Neural progenitor cell (in vitro differentiated cells): Measurements from ENCODE around the gene RSAD2. TPM values are rescaled to one million over a fixed set of nuclear protein-coding genes. Genes with fewer than 3 reads are reported as not detected.

Experiments used
- DNase-seq: peaks from one replicate; pipeline ENCODE4 v3.0.0-alpha.2; 2016; ENCODE audit warnings: low spot score
- H2AFZ ChIP-seq: fragments of 200-600 bp; sonication (generic); replicated peaks from 2 replicates; pipeline ENCODE4 v1.6.1; 2016; ENCODE audit warnings: antibody characterized with exemption
- H3F3A ChIP-seq: fragments of 200-600 bp; sonication (generic); 2 replicates; pipeline ENCODE4 v1.6.1; 2016; ENCODE audit warnings: antibody characterized with exemption, low read depth
- H3K27ac ChIP-seq: fragments of 200-600 bp; sonication (generic); 2 replicates; pipeline ENCODE4 v1.5.1; 2016; ENCODE audit warnings: mild to moderate bottlenecking
- H3K27me3 ChIP-seq: fragments of 200-600 bp; sonication (generic); 2 replicates; pipeline ENCODE4 v1.6.1; 2016; ENCODE audit warnings: mild to moderate bottlenecking, moderate library complexity
- H3K36me3 ChIP-seq: fragments of 200-600 bp; sonication (generic); 2 replicates; pipeline ENCODE4 v1.5.1; 2016
- H3K4me1 ChIP-seq: fragments of 200-600 bp; sonication (generic); 2 replicates; pipeline ENCODE4 v1.6.1; 2016; ENCODE audit warnings: mixed run types
- H3K4me2 ChIP-seq: fragments of 200-600 bp; sonication (generic); 2 replicates; pipeline ENCODE4 v1.6.1; 2016
- H3K4me3 ChIP-seq: fragments of 200-600 bp; sonication (generic); 2 replicates; pipeline ENCODE4 v1.5.1; 2016
- H3K79me2 ChIP-seq: fragments of 200-600 bp; sonication (generic); 2 replicates; pipeline ENCODE4 v1.6.1; 2016; ENCODE audit warnings: low read depth
- H3K9ac ChIP-seq: fragments of 200-600 bp; sonication (generic); 2 replicates; pipeline ENCODE4 v1.6.1; 2016
- H3K9me3 ChIP-seq: fragments of 200-600 bp; sonication (generic); 2 replicates; pipeline ENCODE4 v1.5.1; 2016; ENCODE audit warnings: low read depth
- H4K20me1 ChIP-seq: fragments of 200-600 bp; sonication (generic); 2 replicates; pipeline ENCODE4 v1.6.1; 2016; ENCODE audit warnings: low read depth
- H3K27ac Mint-ChIP-seq: 3 replicates; pipeline ENCODE4 v1.8.0; 2021; ENCODE audit warnings: mixed read lengths
- H3K27me3 Mint-ChIP-seq: 2 replicates; pipeline ENCODE4 v1.8.0; 2022; ENCODE audit warnings: low read depth, mild to moderate bottlenecking, inconsistent platforms, moderate library complexity, mixed read lengths; ENCODE audit not compliant: insufficient read depth
- H3K36me3 Mint-ChIP-seq: 3 replicates; pipeline ENCODE4 v1.8.0; 2021; ENCODE audit warnings: mixed read lengths
- H3K4me1 Mint-ChIP-seq: 3 replicates; pipeline ENCODE4 v1.8.0; 2021; ENCODE audit warnings: mixed read lengths
- H3K4me3 Mint-ChIP-seq: 3 replicates; pipeline ENCODE4 v1.8.0; 2021; ENCODE audit warnings: mild to moderate bottlenecking, moderate library complexity, mixed read lengths
- H3K9me3 Mint-ChIP-seq: 3 replicates; pipeline ENCODE4 v1.8.0; 2020; ENCODE audit warnings: mixed read lengths
- EZH2 ChIP-seq: fragments of 200-600 bp; sonication (generic); IDR thresholded peaks from 2 replicates; pipeline ENCODE4 v1.6.1; 2017; ENCODE audit warnings: antibody characterized with exemption, mild to moderate bottlenecking, moderate library complexity
- EZH2phosphoT487 ChIP-seq: fragments of 200-600 bp; sonication (generic); IDR thresholded peaks from 2 replicates; pipeline ENCODE4 v1.6.1; 2017; ENCODE audit warnings: antibody characterized with exemption
- total RNA-seq: library from RNA; depleted of rRNA; stranded (reverse); fragments of >200 nt; gene quantifications from 2 replicates; pipeline ENCODE4 v1.2.3, GENCODE V29; 2015; ENCODE audit warnings: low replicate concordance
- TF ChIP-seq, protein P1 (sequence below): fragments of 200-600 bp; sonication (generic); IDR thresholded peaks from 2 replicates; pipeline ENCODE4 v1.5.1; 2017; ENCODE audit warnings: antibody characterized with exemption, mild to moderate bottlenecking

RSAD2 gene
- total RNA-seq, 1 donor from 2014 or later: not detected

DNA sequence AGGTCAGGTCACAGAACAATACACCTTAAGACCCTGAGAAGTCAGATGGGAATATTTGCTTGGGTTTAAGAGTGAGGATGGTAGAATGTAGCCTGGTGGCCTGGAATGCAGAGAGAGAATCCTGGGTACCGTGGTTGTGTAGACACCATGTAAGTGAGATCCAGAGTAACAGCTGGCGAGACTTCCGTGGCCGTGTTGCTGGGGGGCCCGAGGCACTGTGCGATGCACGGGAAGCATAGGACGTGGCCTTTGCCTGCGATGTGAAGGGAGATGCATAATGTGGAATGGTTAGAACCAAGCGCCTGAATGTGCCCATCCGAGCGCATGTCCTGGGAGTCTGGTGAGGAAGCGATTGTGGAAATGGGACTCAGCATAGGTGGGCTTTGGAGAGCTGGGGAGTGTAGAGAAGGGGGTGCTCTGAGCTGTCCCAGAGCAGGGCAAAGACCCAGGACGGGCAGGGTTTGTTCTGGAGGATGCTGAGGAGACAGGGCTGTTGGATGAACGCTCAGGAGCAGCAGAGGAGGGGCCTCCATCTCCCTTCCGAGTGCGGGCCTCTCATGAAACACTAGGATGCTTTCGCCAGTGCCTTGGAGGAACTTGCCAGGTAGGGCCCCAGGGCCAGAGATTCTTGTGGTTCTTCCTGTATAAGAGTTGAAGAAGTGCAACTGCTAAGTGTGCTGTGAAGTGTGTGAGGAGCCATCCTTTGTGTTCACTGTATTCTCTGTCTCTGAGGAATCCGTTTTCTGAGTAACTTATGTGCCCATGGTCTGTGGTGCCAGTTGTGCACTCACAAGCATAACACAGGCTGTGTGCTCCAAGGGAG is 46.7 kb downstream of the RSAD2 start:
- Mint-ChIP-seq H3K27me3 (peaks cover 5% of the 10 kb centered on the region), H3K9me3 (no peaks in the 10 kb centered on the region), H3K4me3 (no peak overlapping the region), H3K36me3 (peaks cover 39% of the 10 kb centered on the region), H3K4me1 (peaks cover 52% of the 10 kb centered on the region), H3K27ac (peak overlapping the region; percentile 39)
- no peaks in the 10 kb centered on the region for H3K36me3 ChIP-seq
- peaks cover 66% of the 10 kb centered on the region for H4K20me1 ChIP-seq
- TF ChIP-seq EZH2 (no peak), EZH2phosphoT487 (no peak)
- TF ChIP-seq, protein P1, sequence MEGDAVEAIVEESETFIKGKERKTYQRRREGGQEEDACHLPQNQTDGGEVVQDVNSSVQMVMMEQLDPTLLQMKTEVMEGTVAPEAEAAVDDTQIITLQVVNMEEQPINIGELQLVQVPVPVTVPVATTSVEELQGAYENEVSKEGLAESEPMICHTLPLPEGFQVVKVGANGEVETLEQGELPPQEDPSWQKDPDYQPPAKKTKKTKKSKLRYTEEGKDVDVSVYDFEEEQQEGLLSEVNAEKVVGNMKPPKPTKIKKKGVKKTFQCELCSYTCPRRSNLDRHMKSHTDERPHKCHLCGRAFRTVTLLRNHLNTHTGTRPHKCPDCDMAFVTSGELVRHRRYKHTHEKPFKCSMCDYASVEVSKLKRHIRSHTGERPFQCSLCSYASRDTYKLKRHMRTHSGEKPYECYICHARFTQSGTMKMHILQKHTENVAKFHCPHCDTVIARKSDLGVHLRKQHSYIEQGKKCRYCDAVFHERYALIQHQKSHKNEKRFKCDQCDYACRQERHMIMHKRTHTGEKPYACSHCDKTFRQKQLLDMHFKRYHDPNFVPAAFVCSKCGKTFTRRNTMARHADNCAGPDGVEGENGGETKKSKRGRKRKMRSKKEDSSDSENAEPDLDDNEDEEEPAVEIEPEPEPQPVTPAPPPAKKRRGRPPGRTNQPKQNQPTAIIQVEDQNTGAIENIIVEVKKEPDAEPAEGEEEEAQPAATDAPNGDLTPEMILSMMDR: no peak
- H3K4me2 ChIP-seq: no peak overlapping the region
- peaks cover 9% of the 10 kb centered on the region for H3K4me1 ChIP-seq
- H3K9ac ChIP-seq: no peak overlapping the region
- no peak overlapping the region for H3K27ac ChIP-seq
- H2AFZ ChIP-seq: no peak overlapping the region
- no peak for DNase-seq
- H3K27me3 ChIP-seq: peaks cover 5% of the 10 kb centered on the region
- H3K4me3 ChIP-seq: no peak overlapping the region
- H3K79me2 ChIP-seq: peaks cover 13% of the 10 kb centered on the region
- H3F3A ChIP-seq: no peaks in the 10 kb centered on the region
- no peaks in the 10 kb centered on the region for H3K9me3 ChIP-seq

DNA sequence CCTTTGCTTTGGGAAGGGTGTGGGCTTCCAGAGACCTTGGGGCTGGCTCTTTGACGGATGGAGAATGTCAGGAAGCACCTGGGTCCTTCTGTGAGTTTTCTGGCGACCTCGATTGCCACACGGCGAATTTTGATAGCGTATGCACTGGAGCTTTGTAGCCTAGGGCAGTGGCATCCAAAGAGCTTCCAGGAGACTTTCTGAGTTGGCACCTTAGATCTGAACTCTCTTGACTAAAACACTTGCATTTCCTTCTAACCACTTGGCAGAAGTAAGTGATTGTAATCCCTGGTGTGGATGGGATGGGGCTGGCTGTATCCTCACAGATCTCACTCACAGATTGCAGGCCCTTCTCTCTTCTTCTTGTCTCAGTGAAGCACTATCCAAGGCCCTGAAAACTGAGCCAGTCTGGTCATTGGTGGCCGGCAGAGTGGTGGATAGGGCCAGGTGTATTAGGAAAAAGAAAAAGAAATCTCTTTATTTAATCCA is 47.4 kb downstream of the RSAD2 start:
- no peak overlapping the region for H3K4me2 ChIP-seq
- H4K20me1 ChIP-seq: peaks cover 60% of the 10 kb centered on the region
- H3K36me3 ChIP-seq: no peaks in the 10 kb centered on the region
- Mint-ChIP-seq H3K27ac (no peak overlapping the region), H3K36me3 (peaks cover 37% of the 10 kb centered on the region), H3K9me3 (no peaks in the 10 kb centered on the region), H3K4me1 (peaks cover 47% of the 10 kb centered on the region), H3K27me3 (peaks cover 5% of the 10 kb centered on the region), H3K4me3 (no peak overlapping the region)
- no peaks in the 10 kb centered on the region for H3K9me3 ChIP-seq
- peaks cover 9% of the 10 kb centered on the region for H3K4me1 ChIP-seq
- no peaks in the 10 kb centered on the region for H3F3A ChIP-seq
- no peak for DNase-seq
- H3K4me3 ChIP-seq: no peak overlapping the region
- H2AFZ ChIP-seq: no peak overlapping the region
- H3K27ac ChIP-seq: no peak overlapping the region
- H3K27me3 ChIP-seq: no peaks in the 10 kb centered on the region
- H3K79me2 ChIP-seq: peaks cover 13% of the 10 kb centered on the region
- TF ChIP-seq, protein P1: no peak
- no peak for TF ChIP-seq EZH2phosphoT487
- TF ChIP-seq EZH2: no peak
- H3K9ac ChIP-seq: no peak overlapping the region

DNA sequence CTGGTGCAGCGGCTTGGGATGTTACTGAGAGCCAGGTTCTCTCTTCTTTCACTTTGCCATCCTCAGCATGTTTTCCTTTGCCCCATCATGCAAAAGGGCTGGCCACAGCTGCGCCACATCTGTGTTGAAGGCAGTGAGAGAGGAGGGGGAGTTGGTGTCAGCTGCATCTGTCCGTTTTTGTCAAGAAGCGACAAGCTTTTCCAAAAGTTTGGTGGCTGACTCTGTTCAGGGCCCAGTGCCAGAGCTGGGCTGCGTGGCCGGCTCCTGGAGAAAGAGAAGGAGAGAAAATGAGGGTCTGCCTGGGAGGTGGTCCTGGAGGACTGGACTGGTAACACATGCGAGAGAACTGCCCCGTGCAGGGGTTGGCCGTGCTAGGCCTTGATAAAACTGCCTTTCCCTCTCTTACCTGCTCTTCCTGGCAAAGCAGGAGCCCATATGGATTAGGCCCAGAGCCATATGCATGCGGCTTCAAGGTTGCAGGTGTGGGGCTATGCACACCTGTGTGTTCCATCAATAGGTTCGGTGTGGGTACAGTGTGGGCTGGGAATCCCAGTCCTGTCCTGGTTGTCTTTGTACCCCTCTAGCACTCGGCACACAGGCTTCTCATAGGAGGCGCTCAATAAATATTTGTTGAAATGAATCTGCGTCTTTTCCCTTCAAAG is 48.6 kb downstream of the RSAD2 start:
- H2AFZ ChIP-seq: no peak overlapping the region
- no peaks in the 10 kb centered on the region for H3K36me3 ChIP-seq
- no peaks in the 10 kb centered on the region for H3K27me3 ChIP-seq
- peaks cover 2% of the 10 kb centered on the region for H3K9me3 Mint-ChIP-seq
- H3K9ac ChIP-seq: no peak overlapping the region
- peaks cover 38% of the 10 kb centered on the region for H3K4me1 Mint-ChIP-seq
- TF ChIP-seq, protein P1: no peak
- TF ChIP-seq EZH2: no peak
- no peak for TF ChIP-seq EZH2phosphoT487
- peaks cover 5% of the 10 kb centered on the region for H3K27me3 Mint-ChIP-seq
- no peak overlapping the region for H3K4me2 ChIP-seq
- peaks cover 52% of the 10 kb centered on the region for H4K20me1 ChIP-seq
- H3K27ac Mint-ChIP-seq: peak overlapping the region; percentile 19
- no peaks in the 10 kb centered on the region for H3F3A ChIP-seq
- H3K36me3 Mint-ChIP-seq: peaks cover 34% of the 10 kb centered on the region
- H3K27ac ChIP-seq: no peak overlapping the region
- H3K4me3 ChIP-seq: no peak overlapping the region
- peaks cover 8% of the 10 kb centered on the region for H3K79me2 ChIP-seq
- H3K4me3 Mint-ChIP-seq: no peak overlapping the region
- H3K4me1 ChIP-seq: no peaks in the 10 kb centered on the region
- no peak for DNase-seq
- H3K9me3 ChIP-seq: no peaks in the 10 kb centered on the region
